Right renal cortex interstitium (tissue), 3 donors: Measurements from ENCODE around the gene TMCO1. TPM values are rescaled to one million over a fixed set of nuclear protein-coding genes. Genes with fewer than 3 reads are reported as not detected.
"Not testable (repeated sequence)": the region's sequence is repeated elsewhere in the genome, so short reads cannot be mapped to it uniquely, and the experiment has no call there.

ENCODE experiments used
- DNase-seq, 3 donors: peaks; one replicate each; pipeline ENCODE4 v3.0.0-alpha.2; 2013; ENCODE audit warnings: low read depth in 3 of 3, low spot score in 2 of 3
- polyA plus RNA-seq, 3 donors: library from polyadenylated mRNA; unstranded; fragments of 120-200 nt; gene quantifications; one replicate each; pipeline ENCODE4 v1.2.1, GENCODE V29; 2013; ENCODE audit not compliant: insufficient read length in 3 of 3

The TMCO1 gene
- polyA plus RNA-seq: 100 to 1,000 TPM; 192 to 202 (median 194) TPM

GRCh38 chr1:165768513-165769394, at the start of gene TMCO1:
Gene TMCO1, minus strand, starts transcription at chr1:165768868. Its CDS starts 117 bp downstream, at chr1:165768751.
- DNase-seq: peak; percentile 83 to 94 (median 93)

GRCh38 chr1:165816826-165817497, 48.3 kb upstream of the TMCO1 start:
- DNase-seq: no peak

GRCh38 chr1:165816157-165816556, 47.5 kb upstream of the TMCO1 start:
- no peak for DNase-seq

- no peak for DNase-seq
Observed at GRCh38 chr1:165815725-165816124, 47.1 kb upstream of the TMCO1 start.

- DNase-seq: no peak
Observed at GRCh38 chr1:165807613-165808012, 38.9 kb upstream of the TMCO1 start.

- not testable (repeated sequence) for DNase-seq
Observed at GRCh38 chr1:165804513-165804912, 35.8 kb upstream of the TMCO1 start.

GRCh38 chr1:165799387-165799786, 30.7 kb upstream of the TMCO1 start:
- no peak for DNase-seq

GRCh38 chr1:165795894-165796293, 27.2 kb upstream of the TMCO1 start:
- DNase-seq: no peak

- no peak for DNase-seq
Observed at GRCh38 chr1:165793951-165794350, 25.3 kb upstream of the TMCO1 start.

- DNase-seq: no peak
Observed at GRCh38 chr1:165787741-165788140, 19.1 kb upstream of the TMCO1 start.

- not testable (repeated sequence) for DNase-seq
Observed at GRCh38 chr1:165783519-165783918, 14.9 kb upstream of the TMCO1 start.

GRCh38 chr1:165778197-165778596, 9.5 kb upstream of the TMCO1 start:
- DNase-seq: not testable (repeated sequence)

GRCh38 chr1:165773324-165773965, 4.8 kb upstream of the TMCO1 start:
- DNase-seq: no peak

- DNase-seq: no peak
Observed at GRCh38 chr1:165772739-165773138, 4.1 kb upstream of the TMCO1 start.

- DNase-seq: no peak
Observed at GRCh38 chr1:165764277-165764676, 4.4 kb downstream of the TMCO1 start.

- DNase-seq: no peak
Observed at GRCh38 chr1:165763442-165763841, 5.2 kb downstream of the TMCO1 start.

GRCh38 chr1:165762725-165763124, 5.9 kb downstream of the TMCO1 start:
- DNase-seq: no peak

- no peak for DNase-seq
Observed at GRCh38 chr1:165759095-165759494, 9.6 kb downstream of the TMCO1 start.

GRCh38 chr1:165755393-165756010, 13.2 kb downstream of the TMCO1 start:
- DNase-seq: no peak

GRCh38 chr1:165753934-165754333, 14.7 kb downstream of the TMCO1 start:
- DNase-seq: no peak

GRCh38 chr1:165748550-165748949, 20.1 kb downstream of the TMCO1 start:
- DNase-seq: no peak
